Astrocyte of the cerebellum (primary cell): ENCODE data around the gene PTOV1.

Source experiments
- DNase-seq: peaks from one replicate; pipeline ENCODE4 v3.0.0-alpha.2; 2011; ENCODE audit warnings: low read depth
- H3K4me3 ChIP-seq: 2 replicates; pipeline ENCODE4 v1.5.1; 2011; ENCODE audit warnings: mild to moderate bottlenecking, low read depth, low read length, moderate library complexity
- CTCF ChIP-seq: IDR thresholded peaks from 2 replicates; pipeline ENCODE4 v1.5.1; 2012; ENCODE audit warnings: low read length, low read depth, moderate library complexity, mild to moderate bottlenecking; ENCODE audit errors: missing control alignments
- in situ Hi-C: cut with HindIII; loops from 2 replicates; pipeline ENCODE4 v1.10.0; 2017; ENCODE audit warnings: low sequenced_read_pairs

The PTOV1 gene

GRCh38 chr19:49876422-49877019 lies 25.6 kb downstream of the PTOV1 start:
- peak; percentile 99 for DNase-seq
- in situ Hi-C loops, result no loop called here

GRCh38 chr19:49877020-49877878 lies 26.3 kb downstream of the PTOV1 start, which contains the start of the genes AKT1S1 and TBC1D17:
TSS of gene AKT1S1 (minus strand) at chr19:49877355. CDS start at chr19:49873295, 4,060 bp downstream.
TSS of gene TBC1D17 (plus strand) at chr19:49877702. CDS start at chr19:49877724, 22 bp downstream.
- TF ChIP-seq CTCF, result no peak
- peak within 1 kb of the TSS; percentile 73 for H3K4me3 ChIP-seq
- in situ Hi-C loops, result no loop called here
- DNase-seq, result peak; percentile 100

More at GRCh38 chr19:49876422-49877019, 25.6 kb downstream of the PTOV1 start:
- peak overlapping the region; percentile 73 for H3K4me3 ChIP-seq
- TF ChIP-seq CTCF, result no peak

DNA sequence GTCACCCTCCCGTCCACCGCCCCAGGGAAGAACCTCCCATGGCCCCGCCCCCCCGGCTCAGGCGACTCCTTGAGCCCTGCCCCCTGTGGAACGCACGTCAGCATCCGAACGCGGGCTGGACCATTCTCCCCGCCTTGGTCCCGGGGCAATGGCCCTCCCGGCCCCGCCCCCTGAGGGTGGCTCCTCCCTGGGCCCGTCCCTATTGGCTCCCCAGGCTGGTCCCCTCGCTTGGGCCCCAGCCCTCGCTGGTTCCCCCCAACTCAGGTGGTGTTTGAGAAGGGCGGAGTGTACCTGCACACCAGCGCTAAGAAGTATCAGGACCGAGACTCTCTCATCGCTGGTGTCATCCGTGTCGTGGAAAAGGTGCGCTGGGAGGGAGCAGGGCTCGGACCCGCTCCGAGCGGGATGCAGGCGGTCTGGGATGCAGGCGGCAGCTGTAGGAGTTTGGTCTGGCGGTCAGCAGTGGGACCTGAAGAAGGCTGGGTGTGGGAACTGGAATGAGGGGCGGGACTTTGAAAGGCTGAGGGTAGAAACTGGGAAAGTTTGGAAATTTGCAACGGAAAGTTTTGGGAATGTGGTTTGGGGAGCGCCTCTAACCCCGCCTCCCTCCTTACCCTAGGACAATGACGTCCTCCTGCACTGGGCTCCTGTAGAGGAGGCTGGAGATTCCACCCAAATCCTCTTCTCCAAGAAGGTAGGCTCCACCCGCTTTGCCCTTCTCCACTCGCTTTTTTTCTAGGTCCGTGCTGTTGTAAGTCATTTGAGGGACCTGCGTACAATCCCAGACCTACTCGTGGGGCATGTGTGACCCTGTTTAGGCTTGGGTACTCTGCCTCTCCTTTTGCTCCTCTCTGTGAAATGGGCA lies 27.2 kb downstream of the PTOV1 start:
- in situ Hi-C loops, result no loop called here
- peak overlapping the region; percentile 73 for H3K4me3 ChIP-seq
- no peak for TF ChIP-seq CTCF
- peak; percentile 94 for DNase-seq

DNA sequence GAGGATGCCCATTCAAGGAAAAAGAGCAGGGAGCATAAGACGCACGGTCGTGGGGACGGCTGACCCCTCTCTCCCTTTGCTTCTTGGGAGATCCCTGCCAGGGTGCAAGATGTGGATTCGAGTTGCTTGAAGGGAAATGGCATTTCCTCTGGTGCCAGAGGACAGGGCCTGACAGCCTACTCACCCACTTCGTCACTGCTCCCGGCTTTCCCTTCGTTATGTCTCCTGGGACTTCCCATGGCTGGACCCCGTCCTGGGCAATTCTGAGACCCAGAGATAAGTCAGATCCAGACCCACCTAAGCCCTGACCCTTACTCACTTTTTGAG lies 27.7 kb downstream of the PTOV1 start:
- DNase-seq, result no peak
- peak overlapping the region; percentile 73 for H3K4me3 ChIP-seq
- in situ Hi-C loops, result no loop called here
- TF ChIP-seq CTCF, result no peak

- in situ Hi-C loops, result no loop called here
- no peak for TF ChIP-seq CTCF
- no peak overlapping the region for H3K4me3 ChIP-seq
- no peak for DNase-seq
Measured at GRCh38 chr19:49879243-49879963, 28.4 kb downstream of the PTOV1 start.
